Neural cell (in vitro differentiated cells): ENCODE results near the gene ZNF445. TPM values are rescaled to one million over a fixed set of nuclear protein-coding genes. Genes with fewer than 3 reads are reported as not detected.

Source experiments
- H2AFZ ChIP-seq: fragments of 200-600, 300-800 bp; sonication (generic), shearing (Covaris generic); 2 replicates; pipeline ENCODE4 v1.6.0; 2014; ENCODE audit warnings: low read depth, mild to moderate bottlenecking, antibody characterized with exemption, low read length, moderate library complexity
- H3F3A ChIP-seq: fragments of 200-600 bp; shearing (Covaris generic); 2 replicates; pipeline ENCODE4 v1.6.1; 2016; ENCODE audit warnings: mild to moderate bottlenecking, moderate library complexity, mixed read lengths, antibody characterized with exemption, low read length; ENCODE audit not compliant: insufficient read depth, poor library complexity, severe bottlenecking
- H3K27ac ChIP-seq: fragments of 200-600, 300-800 bp; sonication (generic), shearing (Covaris generic); 2 replicates; pipeline ENCODE4 v1.5.1; 2014; ENCODE audit warnings: mild to moderate bottlenecking, low read length, moderate library complexity
- H3K27me3 ChIP-seq: fragments of 300-800, 200-600 bp; sonication (generic), shearing (Covaris generic); 2 replicates; pipeline ENCODE4 v1.6.0; 2014; ENCODE audit warnings: mild to moderate bottlenecking, low read depth, low read length, moderate library complexity; ENCODE audit not compliant: insufficient read depth
- H3K36me3 ChIP-seq: fragments of 300-800, 200-600 bp; sonication (generic), shearing (Covaris generic); 2 replicates; pipeline ENCODE4 v1.5.1; 2014; ENCODE audit warnings: mild to moderate bottlenecking, antibody characterized with exemption, low read length, moderate library complexity; ENCODE audit not compliant: insufficient read depth
- H3K4me2 ChIP-seq: fragments of 300-800, 200-600 bp; sonication (generic), shearing (Covaris generic); 2 replicates; pipeline ENCODE4 v1.6.0; 2014; ENCODE audit warnings: mild to moderate bottlenecking, low read length
- H3K4me3 ChIP-seq: fragments of 300-800, 200-600 bp; sonication (generic), shearing (Covaris generic); 2 replicates; pipeline ENCODE4 v1.5.1; 2014; ENCODE audit warnings: mild to moderate bottlenecking, low read length, moderate library complexity
- H3K79me2 ChIP-seq: fragments of 200-600 bp; shearing (Covaris generic); replicated peaks from 2 replicates; pipeline ENCODE4 v1.6.0; 2014; ENCODE audit warnings: mild to moderate bottlenecking, low read length, moderate library complexity; ENCODE audit not compliant: insufficient read depth
- H3K9ac ChIP-seq: fragments of 300-800, 200-600 bp; sonication (generic), shearing (Covaris generic); 2 replicates; pipeline ENCODE4 v1.6.1; 2016; ENCODE audit warnings: mild to moderate bottlenecking, low read length, mixed read lengths
- H3K9me2 ChIP-seq: fragments of 200-600 bp; shearing (Covaris generic); 2 replicates; pipeline ENCODE4 v1.6.1; 2016; ENCODE audit warnings: mild to moderate bottlenecking, low read length, mixed read lengths; ENCODE audit not compliant: insufficient read depth
- H3K9me3 ChIP-seq: fragments of 200-600, 300-800 bp; sonication (generic), shearing (Covaris generic); 2 replicates; pipeline ENCODE4 v1.6.1; 2016; ENCODE audit warnings: mild to moderate bottlenecking, mixed run types, low read length, moderate library complexity, mixed read lengths
- H4K20me1 ChIP-seq: fragments of 200-600 bp; shearing (Covaris generic); 2 replicates; pipeline ENCODE4 v1.6.1; 2016; ENCODE audit warnings: mild to moderate bottlenecking, mixed run types; ENCODE audit not compliant: insufficient read depth
- CTCF ChIP-seq: fragments of 450-650 bp; IDR thresholded peaks from 2 replicates; pipeline ENCODE4 v1.5.1; 2014; ENCODE audit warnings: antibody characterized with exemption, mild to moderate bottlenecking, moderate library complexity; ENCODE audit not compliant: poor library complexity, severe bottlenecking
- EP300 ChIP-seq: fragments of 450-650 bp; conservative IDR thresholded peaks from 2 replicates; pipeline ENCODE4 v1.6.1; 2014; ENCODE audit warnings: antibody characterized with exemption, mild to moderate bottlenecking, moderate library complexity; ENCODE audit not compliant: poor library complexity, severe bottlenecking
- EZH2 ChIP-seq: fragments of 200-600, 300-800 bp; shearing (Covaris generic), sonication (generic); IDR thresholded peaks from 2 replicates; pipeline ENCODE4 v1.6.1; 2014; ENCODE audit warnings: antibody characterized with exemption, low read length, borderline replicate concordance, mild to moderate bottlenecking; ENCODE audit not compliant: insufficient read depth, poor library complexity, severe bottlenecking
- MXI1 ChIP-seq: fragments of 450-650 bp; conservative IDR thresholded peaks from 2 replicates; pipeline ENCODE4 v1.6.1; 2014; ENCODE audit warnings: antibody characterized with exemption, mild to moderate bottlenecking; ENCODE audit not compliant: poor library complexity, severe bottlenecking
- POLR2AphosphoS5 ChIP-seq: IDR thresholded peaks from 2 replicates; pipeline ENCODE4 v1.6.1; 2012
- RAD21 ChIP-seq: fragments of 450-650 bp; conservative IDR thresholded peaks from 2 replicates; pipeline ENCODE4 v1.6.1; 2014; ENCODE audit warnings: antibody characterized with exemption, mild to moderate bottlenecking, moderate library complexity
- REST ChIP-seq: IDR thresholded peaks from 2 replicates; pipeline ENCODE4 v1.6.1; 2012; ENCODE audit warnings: borderline replicate concordance
- SMC3 ChIP-seq: fragments of 450-650 bp; conservative IDR thresholded peaks from 2 replicates; pipeline ENCODE4 v1.6.1; 2014; ENCODE audit warnings: antibody characterized with exemption, mild to moderate bottlenecking, moderate library complexity; ENCODE audit not compliant: poor library complexity
- TAF1 ChIP-seq: IDR thresholded peaks from 2 replicates; pipeline ENCODE4 v1.6.1; 2012; ENCODE audit warnings: low read depth
- polyA plus RNA-seq: library from polyadenylated mRNA; depleted of rRNA; stranded (reverse); fragments of >200 nt; gene quantifications from 2 replicates; pipeline ENCODE4 v1.2.3, GENCODE V29; 2014

Gene ZNF445
- polyA plus RNA-seq, 1 donor from 2014 or later, result 15.8 TPM

GRCh38 chr3:44402548-44402947 lies 74.9 kb downstream of the ZNF445 start:
- H3K9ac ChIP-seq, result no peak overlapping the region
- H3K4me2 ChIP-seq, result no peak overlapping the region
- H3F3A ChIP-seq, result no peaks in the 10 kb centered on the region
- H2AFZ ChIP-seq, result no peak overlapping the region
- H3K27ac ChIP-seq, result no peak overlapping the region
- no peak overlapping the region for H3K4me3 ChIP-seq
- H3K9me2 ChIP-seq, result no peaks in the 10 kb centered on the region
- H3K36me3 ChIP-seq, result no peaks in the 10 kb centered on the region
- no peaks in the 10 kb centered on the region for H4K20me1 ChIP-seq
- TF ChIP-seq EZH2 (no peak), POLR2AphosphoS5 (no peak), SMC3 (no peak), MXI1 (no peak), RAD21 (no peak), TAF1 (no peak), CTCF (no peak), REST (no peak), EP300 (no peak)
- H3K9me3 ChIP-seq, result no peaks in the 10 kb centered on the region
- H3K27me3 ChIP-seq, result no peaks in the 10 kb centered on the region
- H3K79me2 ChIP-seq, result no peaks in the 10 kb centered on the region

GRCh38 chr3:44400771-44401170 lies 76.7 kb downstream of the ZNF445 start:
- Histone ChIP-seq H3K9me2 (no peaks in the 10 kb centered on the region), H3K79me2 (no peaks in the 10 kb centered on the region), H3F3A (no peaks in the 10 kb centered on the region), H3K9me3 (no peaks in the 10 kb centered on the region), H3K36me3 (no peaks in the 10 kb centered on the region), H3K4me2 (no peak overlapping the region), H3K4me3 (no peak overlapping the region), H3K27ac (no peak overlapping the region), H4K20me1 (no peaks in the 10 kb centered on the region), H3K9ac (no peak overlapping the region), H3K27me3 (no peaks in the 10 kb centered on the region), H2AFZ (no peak overlapping the region)
- TF ChIP-seq CTCF (no peak), RAD21 (no peak), MXI1 (no peak)
